ENCODE results near the gene DECR2.

DECR2 gene

GRCh38 chr16:367333-367903, 34.3 kb upstream of the DECR2 start:
- no peak for TF ChIP-seq ISL1 (CRISPR knock-in tag; IDR thresholded peaks at IDR 0.05)
- no peak for TF ChIP-seq ARNTL (CRISPR knock-in tag; IDR thresholded peaks at IDR 0.05; ENCODE audit: borderline replicate concordance, low read depth)
- no peak for TF ChIP-seq OSR1 (CRISPR knock-in tag; IDR thresholded peaks at IDR 0.05)
- no peak for TF ChIP-seq PPARA (CRISPR knock-in tag; IDR thresholded peaks at IDR 0.05; ENCODE audit: borderline replicate concordance)
- TF ChIP-seq POU6F1 (CRISPR knock-in tag; IDR thresholded peaks at IDR 0.05; ENCODE audit: borderline replicate concordance, low read depth), result no peak
- no peak for TF ChIP-seq ZFP3 (CRISPR knock-in tag; IDR thresholded peaks at IDR 0.05)
- no peak for TF ChIP-seq ZNF70 (CRISPR knock-in tag; IDR thresholded peaks at IDR 0.05)
- TF ChIP-seq TCF4 (CRISPR knock-in tag; IDR thresholded peaks at IDR 0.05; ENCODE audit: borderline replicate concordance), result no peak
- TF ChIP-seq ESRRG (CRISPR knock-in tag; IDR thresholded peaks at IDR 0.05), result no peak
- no peak for TF ChIP-seq ZNF565 (CRISPR knock-in tag; conservative IDR thresholded peaks at IDR 0.05; ENCODE audit: low read depth)
- TF ChIP-seq SNAI2 (CRISPR knock-in tag; IDR thresholded peaks at IDR 0.05), result no peak
- TF ChIP-seq, protein P1, sequence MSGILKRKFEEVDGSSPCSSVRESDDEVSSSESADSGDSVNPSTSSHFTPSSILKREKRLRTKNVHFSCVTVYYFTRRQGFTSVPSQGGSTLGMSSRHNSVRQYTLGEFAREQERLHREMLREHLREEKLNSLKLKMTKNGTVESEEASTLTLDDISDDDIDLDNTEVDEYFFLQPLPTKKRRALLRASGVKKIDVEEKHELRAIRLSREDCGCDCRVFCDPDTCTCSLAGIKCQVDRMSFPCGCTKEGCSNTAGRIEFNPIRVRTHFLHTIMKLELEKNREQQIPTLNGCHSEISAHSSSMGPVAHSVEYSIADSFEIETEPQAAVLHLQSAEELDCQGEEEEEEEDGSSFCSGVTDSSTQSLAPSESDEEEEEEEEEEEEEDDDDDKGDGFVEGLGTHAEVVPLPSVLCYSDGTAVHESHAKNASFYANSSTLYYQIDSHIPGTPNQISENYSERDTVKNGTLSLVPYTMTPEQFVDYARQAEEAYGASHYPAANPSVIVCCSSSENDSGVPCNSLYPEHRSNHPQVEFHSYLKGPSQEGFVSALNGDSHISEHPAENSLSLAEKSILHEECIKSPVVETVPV (CRISPR knock-in tag; IDR thresholded peaks at IDR 0.05), result no peak
- TF ChIP-seq, protein P2, sequence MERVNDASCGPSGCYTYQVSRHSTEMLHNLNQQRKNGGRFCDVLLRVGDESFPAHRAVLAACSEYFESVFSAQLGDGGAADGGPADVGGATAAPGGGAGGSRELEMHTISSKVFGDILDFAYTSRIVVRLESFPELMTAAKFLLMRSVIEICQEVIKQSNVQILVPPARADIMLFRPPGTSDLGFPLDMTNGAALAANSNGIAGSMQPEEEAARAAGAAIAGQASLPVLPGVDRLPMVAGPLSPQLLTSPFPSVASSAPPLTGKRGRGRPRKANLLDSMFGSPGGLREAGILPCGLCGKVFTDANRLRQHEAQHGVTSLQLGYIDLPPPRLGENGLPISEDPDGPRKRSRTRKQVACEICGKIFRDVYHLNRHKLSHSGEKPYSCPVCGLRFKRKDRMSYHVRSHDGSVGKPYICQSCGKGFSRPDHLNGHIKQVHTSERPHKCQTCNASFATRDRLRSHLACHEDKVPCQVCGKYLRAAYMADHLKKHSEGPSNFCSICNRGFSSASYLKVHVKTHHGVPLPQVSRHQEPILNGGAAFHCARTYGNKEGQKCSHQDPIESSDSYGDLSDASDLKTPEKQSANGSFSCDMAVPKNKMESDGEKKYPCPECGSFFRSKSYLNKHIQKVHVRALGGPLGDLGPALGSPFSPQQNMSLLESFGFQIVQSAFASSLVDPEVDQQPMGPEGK (CRISPR knock-in tag; IDR thresholded peaks at IDR 0.05; ENCODE audit: borderline replicate concordance), result no peak
- TF ChIP-seq ZNF8 (CRISPR knock-in tag; IDR thresholded peaks at IDR 0.05), result no peak
- TF ChIP-seq RARB (CRISPR knock-in tag; IDR thresholded peaks at IDR 0.05), result no peak
- TF ChIP-seq, protein P3, sequence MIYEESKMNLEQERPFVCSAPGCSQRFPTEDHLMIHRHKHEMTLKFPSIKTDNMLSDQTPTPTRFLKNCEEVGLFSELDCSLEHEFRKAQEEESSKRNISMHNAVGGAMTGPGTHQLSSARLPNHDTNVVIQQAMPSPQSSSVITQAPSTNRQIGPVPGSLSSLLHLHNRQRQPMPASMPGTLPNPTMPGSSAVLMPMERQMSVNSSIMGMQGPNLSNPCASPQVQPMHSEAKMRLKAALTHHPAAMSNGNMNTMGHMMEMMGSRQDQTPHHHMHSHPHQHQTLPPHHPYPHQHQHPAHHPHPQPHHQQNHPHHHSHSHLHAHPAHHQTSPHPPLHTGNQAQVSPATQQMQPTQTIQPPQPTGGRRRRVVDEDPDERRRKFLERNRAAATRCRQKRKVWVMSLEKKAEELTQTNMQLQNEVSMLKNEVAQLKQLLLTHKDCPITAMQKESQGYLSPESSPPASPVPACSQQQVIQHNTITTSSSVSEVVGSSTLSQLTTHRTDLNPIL (CRISPR knock-in tag; IDR thresholded peaks at IDR 0.05; ENCODE audit: low read depth), result no peak
- no peak for TF ChIP-seq GLIS3 (CRISPR knock-in tag; IDR thresholded peaks at IDR 0.05)
- ATAC-seq, result no peak

DNA sequence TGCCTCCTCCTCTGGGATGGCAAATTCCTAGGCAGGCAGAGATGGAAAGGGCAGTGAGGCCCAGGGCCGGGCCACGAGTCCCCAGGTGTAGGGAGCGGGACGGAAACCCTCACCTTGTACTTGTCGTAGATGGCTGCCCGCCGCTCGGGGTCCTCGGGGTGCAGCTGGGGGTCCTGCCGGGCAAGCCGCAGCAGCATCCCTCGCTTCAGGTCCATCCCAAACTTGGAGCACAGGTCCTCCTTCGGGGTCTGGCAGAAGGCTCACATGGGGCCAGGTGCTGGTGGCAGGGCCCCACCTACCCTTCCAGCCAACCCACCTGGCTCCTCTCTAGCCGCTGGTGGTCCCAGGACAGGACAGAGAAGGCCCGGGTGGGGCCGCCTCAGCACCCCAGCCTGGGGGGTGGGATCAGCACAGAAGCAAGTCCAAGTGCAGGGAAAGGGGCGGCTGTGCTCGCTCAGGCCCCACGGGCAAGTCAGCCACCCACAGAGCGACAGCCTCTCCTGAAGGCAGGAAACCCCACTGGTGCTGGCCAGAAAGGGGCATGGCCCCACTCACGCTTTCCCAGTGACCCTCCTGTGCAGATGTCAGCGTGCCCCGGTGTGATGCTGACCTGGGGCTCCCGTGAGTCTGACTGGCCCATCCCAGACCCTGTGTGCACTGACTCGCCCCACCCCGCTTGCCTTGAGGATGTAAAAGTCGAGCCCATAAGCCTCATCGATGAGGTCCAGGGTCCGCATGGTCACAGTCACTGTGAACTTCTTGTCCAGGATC, 33.1 kb upstream of the DECR2 start:
- ATAC-seq, result no peak
- no peak for TF ChIP-seq GLIS3 (CRISPR knock-in tag; IDR thresholded peaks at IDR 0.05)
- TF ChIP-seq TSHZ2 (CRISPR knock-in tag; IDR thresholded peaks at IDR 0.05), result no peak
- no peak for TF ChIP-seq TCF4 (CRISPR knock-in tag; IDR thresholded peaks at IDR 0.05; ENCODE audit: borderline replicate concordance)
- TF ChIP-seq ZC3H10 (CRISPR knock-in tag; IDR thresholded peaks at IDR 0.05), result no peak
- no peak for TF ChIP-seq BACH2 (CRISPR knock-in tag; IDR thresholded peaks at IDR 0.05; ENCODE audit: borderline replicate concordance)
- TF ChIP-seq ZNF8 (CRISPR knock-in tag; IDR thresholded peaks at IDR 0.05), result no peak
- no peak for TF ChIP-seq ZNF70 (CRISPR knock-in tag; IDR thresholded peaks at IDR 0.05)
- no peak for TF ChIP-seq ZFP30 (CRISPR knock-in tag; IDR thresholded peaks at IDR 0.05)
- TF ChIP-seq POU6F1 (CRISPR knock-in tag; IDR thresholded peaks at IDR 0.05; ENCODE audit: borderline replicate concordance, low read depth), result no peak
- TF ChIP-seq ZNF565 (CRISPR knock-in tag; conservative IDR thresholded peaks at IDR 0.05; ENCODE audit: low read depth), result no peak

Measured in SK-N-SH treated with all-trans-retinoic acid at 6 μM for 48 hours (cell line).